ENCODE results near the gene RFX4.

The RFX4 gene

DNA sequence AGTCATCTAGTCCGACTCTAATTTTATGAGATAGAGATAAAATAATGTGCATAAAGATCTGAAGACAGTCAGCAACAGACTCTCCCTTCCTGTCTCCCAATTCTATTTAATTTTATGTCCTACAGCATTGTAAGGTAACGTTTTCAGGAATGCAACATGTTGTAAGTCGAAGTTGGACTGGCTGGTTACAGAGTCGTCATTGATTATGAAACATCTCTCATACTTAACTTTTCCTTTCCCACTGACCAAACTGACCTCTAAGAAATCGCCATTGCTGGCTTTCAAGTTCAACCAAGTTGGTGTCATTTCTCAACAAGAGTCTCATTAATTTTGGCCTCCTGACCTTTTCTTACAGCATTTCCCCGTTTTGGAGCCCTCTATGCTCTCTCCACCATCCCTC is 186.7 kb downstream of the RFX4 start:
- Histone ChIP-seq H3K4me2 (ENCODE audit: low read depth, low read length) (no peak overlapping the region), H3K27me3 (replicated peaks; ENCODE audit: insufficient read depth, low read length) (no peaks in the 10 kb centered on the region), H3F3A (ENCODE audit: insufficient read depth, low read length) (no peaks in the 10 kb centered on the region), H3K36me3 (replicated peaks; ENCODE audit: insufficient read depth, low read length) (no peaks in the 10 kb centered on the region), H3K9ac (ENCODE audit: low read length) (no peak overlapping the region), H3K4me3 (ENCODE audit: low read length) (no peak overlapping the region), H3K79me2 (ENCODE audit: low read length) (0 out of 2 replicates have a peak, but pooled peaks cover under 1% of the 10 kb centered on the region), H4K20me1 (ENCODE audit: insufficient read depth, low read length) (no peaks in the 10 kb centered on the region), H2AFZ (ENCODE audit: low read length) (no peak overlapping the region), H3K27ac (ENCODE audit: low read length) (no peak overlapping the region), H3K9me2 (replicated peaks; ENCODE audit: insufficient read depth, low read length) (no peaks in the 10 kb centered on the region), H3K4me1 (ENCODE audit: low read length) (no peaks in the 10 kb centered on the region), H3K9me3 (replicated peaks; ENCODE audit: insufficient read depth, low read length) (no peaks in the 10 kb centered on the region)
- TF ChIP-seq EZH2phosphoT487 (IDR thresholded peaks at IDR 0.05; ENCODE audit: low read length) (no peak), EZH2 (optimal IDR thresholded peaks at IDR 0.05; ENCODE audit: low read depth, low read length) (no peak)
- TF ChIP-seq, protein P1, sequence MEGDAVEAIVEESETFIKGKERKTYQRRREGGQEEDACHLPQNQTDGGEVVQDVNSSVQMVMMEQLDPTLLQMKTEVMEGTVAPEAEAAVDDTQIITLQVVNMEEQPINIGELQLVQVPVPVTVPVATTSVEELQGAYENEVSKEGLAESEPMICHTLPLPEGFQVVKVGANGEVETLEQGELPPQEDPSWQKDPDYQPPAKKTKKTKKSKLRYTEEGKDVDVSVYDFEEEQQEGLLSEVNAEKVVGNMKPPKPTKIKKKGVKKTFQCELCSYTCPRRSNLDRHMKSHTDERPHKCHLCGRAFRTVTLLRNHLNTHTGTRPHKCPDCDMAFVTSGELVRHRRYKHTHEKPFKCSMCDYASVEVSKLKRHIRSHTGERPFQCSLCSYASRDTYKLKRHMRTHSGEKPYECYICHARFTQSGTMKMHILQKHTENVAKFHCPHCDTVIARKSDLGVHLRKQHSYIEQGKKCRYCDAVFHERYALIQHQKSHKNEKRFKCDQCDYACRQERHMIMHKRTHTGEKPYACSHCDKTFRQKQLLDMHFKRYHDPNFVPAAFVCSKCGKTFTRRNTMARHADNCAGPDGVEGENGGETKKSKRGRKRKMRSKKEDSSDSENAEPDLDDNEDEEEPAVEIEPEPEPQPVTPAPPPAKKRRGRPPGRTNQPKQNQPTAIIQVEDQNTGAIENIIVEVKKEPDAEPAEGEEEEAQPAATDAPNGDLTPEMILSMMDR (IDR thresholded peaks at IDR 0.05; ENCODE audit: low read length), result no peak
- no peak for DNase-seq

DNA sequence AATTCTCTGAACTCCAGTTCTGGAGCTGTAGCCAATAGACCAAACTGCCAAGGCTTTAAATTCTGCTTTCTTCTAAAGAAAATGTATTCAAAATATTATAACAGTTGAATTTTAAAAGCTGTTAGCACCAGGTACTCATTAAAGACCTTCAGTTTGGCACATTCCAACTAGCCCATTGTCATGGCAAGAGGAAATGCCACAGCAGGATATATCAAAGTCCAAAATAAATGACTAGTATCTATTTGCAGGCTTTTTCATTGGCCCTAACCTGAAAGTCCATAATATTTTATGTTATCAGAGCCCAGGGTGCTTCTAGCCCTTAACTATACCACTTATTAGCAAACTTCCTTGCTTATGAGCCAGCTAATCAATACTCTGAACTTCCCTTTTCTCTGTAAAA is 188.6 kb downstream of the RFX4 start:
- H3K9ac ChIP-seq (ENCODE audit: low read length), result no peak overlapping the region
- no peaks in the 10 kb centered on the region for H3K9me3 ChIP-seq (replicated peaks; ENCODE audit: insufficient read depth, low read length)
- TF ChIP-seq EZH2 (optimal IDR thresholded peaks at IDR 0.05; ENCODE audit: low read depth, low read length), result no peak
- TF ChIP-seq, protein P1 (IDR thresholded peaks at IDR 0.05; ENCODE audit: low read length), result no peak
- no peak for TF ChIP-seq EZH2phosphoT487 (IDR thresholded peaks at IDR 0.05; ENCODE audit: low read length)
- no peak overlapping the region for H3K4me3 ChIP-seq (ENCODE audit: low read length)
- H3F3A ChIP-seq (ENCODE audit: insufficient read depth, low read length), result no peaks in the 10 kb centered on the region
- no peaks in the 10 kb centered on the region for H4K20me1 ChIP-seq (ENCODE audit: insufficient read depth, low read length)
- no peaks in the 10 kb centered on the region for H3K27me3 ChIP-seq (replicated peaks; ENCODE audit: insufficient read depth, low read length)
- H3K36me3 ChIP-seq (replicated peaks; ENCODE audit: insufficient read depth, low read length), result no peaks in the 10 kb centered on the region
- H3K4me2 ChIP-seq (ENCODE audit: low read depth, low read length), result no peak overlapping the region
- H3K27ac ChIP-seq (ENCODE audit: low read length), result no peak overlapping the region
- peaks cover 19% of the 10 kb centered on the region for H3K79me2 ChIP-seq (ENCODE audit: low read length)
- DNase-seq, result no peak
- H3K4me1 ChIP-seq (ENCODE audit: low read length), result 0 out of 2 replicates have a peak, but pooled peaks cover 8% of the 10 kb centered on the region
- no peaks in the 10 kb centered on the region for H3K9me2 ChIP-seq (replicated peaks; ENCODE audit: insufficient read depth, low read length)
- H2AFZ ChIP-seq (ENCODE audit: low read length), result no peak overlapping the region

DNA sequence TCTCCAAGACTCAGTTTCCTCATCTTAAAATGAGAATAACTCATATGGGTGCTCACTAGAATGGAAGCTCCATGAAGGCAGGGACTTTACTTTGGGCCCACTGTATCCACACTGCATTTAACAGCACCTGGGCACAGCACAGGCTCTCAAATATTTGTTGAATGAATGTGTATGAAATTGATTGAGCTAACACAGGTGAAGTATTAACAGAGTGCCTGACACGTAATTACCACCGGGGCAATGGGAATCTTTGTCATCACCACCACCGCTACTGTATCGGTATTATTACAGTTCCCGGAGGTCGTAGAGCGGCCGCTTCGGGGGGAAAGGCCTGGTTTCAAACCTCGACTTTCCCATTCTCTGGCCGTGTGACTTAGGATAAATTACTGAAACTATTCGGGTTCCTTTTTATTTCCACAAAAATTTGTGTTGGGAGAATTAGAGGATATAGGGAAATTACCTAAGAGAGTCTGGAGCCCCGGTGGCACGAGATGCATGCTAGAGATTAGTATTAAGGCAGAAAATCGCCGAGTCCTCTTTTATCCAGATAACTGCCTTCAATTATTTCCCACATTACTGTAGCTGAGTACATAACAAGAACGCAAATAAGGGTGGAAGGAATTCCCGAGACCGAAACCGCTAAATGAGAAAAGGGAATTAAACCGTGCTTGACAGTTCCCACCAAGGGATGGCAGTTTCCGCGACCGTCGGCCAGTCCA is 190.6 kb downstream of the RFX4 start:
- Histone ChIP-seq H3K79me2 (ENCODE audit: low read length) (peaks cover 39% of the 10 kb centered on the region), H3K4me3 (ENCODE audit: low read length) (peak overlapping the region; percentile 76), H3K27ac (ENCODE audit: low read length) (no peak overlapping the region), H3K4me2 (ENCODE audit: low read depth, low read length) (peak overlapping the region; percentile 79), H2AFZ (ENCODE audit: low read length) (peak overlapping the region; percentile 86), H3K27me3 (replicated peaks; ENCODE audit: insufficient read depth, low read length) (no peaks in the 10 kb centered on the region), H3K9ac (ENCODE audit: low read length) (peak overlapping the region; percentile 62), H3K9me3 (replicated peaks; ENCODE audit: insufficient read depth, low read length) (no peaks in the 10 kb centered on the region), H3K9me2 (replicated peaks; ENCODE audit: insufficient read depth, low read length) (no peaks in the 10 kb centered on the region), H3K4me1 (ENCODE audit: low read length) (0 out of 2 replicates have a peak, but pooled peaks cover 8% of the 10 kb centered on the region), H3K36me3 (replicated peaks; ENCODE audit: insufficient read depth, low read length) (no peaks in the 10 kb centered on the region), H4K20me1 (ENCODE audit: insufficient read depth, low read length) (no peaks in the 10 kb centered on the region), H3F3A (ENCODE audit: insufficient read depth, low read length) (no peaks in the 10 kb centered on the region)
- TF ChIP-seq EZH2 (optimal IDR thresholded peaks at IDR 0.05; ENCODE audit: low read depth, low read length) (no peak), EZH2phosphoT487 (IDR thresholded peaks at IDR 0.05; ENCODE audit: low read length) (no peak)
- DNase-seq, result no peak

Measured in MM.1S (cell line).